Measurements from ENCODE around the gene PDE7B. TPM values are rescaled to one million over a fixed set of nuclear protein-coding genes. Genes with fewer than 3 reads are reported as not detected.

The PDE7B gene
- total and polyA plus RNA-seq, 2 experiments from 2014 or later: 3.1 to 6.8 TPM

DNA sequence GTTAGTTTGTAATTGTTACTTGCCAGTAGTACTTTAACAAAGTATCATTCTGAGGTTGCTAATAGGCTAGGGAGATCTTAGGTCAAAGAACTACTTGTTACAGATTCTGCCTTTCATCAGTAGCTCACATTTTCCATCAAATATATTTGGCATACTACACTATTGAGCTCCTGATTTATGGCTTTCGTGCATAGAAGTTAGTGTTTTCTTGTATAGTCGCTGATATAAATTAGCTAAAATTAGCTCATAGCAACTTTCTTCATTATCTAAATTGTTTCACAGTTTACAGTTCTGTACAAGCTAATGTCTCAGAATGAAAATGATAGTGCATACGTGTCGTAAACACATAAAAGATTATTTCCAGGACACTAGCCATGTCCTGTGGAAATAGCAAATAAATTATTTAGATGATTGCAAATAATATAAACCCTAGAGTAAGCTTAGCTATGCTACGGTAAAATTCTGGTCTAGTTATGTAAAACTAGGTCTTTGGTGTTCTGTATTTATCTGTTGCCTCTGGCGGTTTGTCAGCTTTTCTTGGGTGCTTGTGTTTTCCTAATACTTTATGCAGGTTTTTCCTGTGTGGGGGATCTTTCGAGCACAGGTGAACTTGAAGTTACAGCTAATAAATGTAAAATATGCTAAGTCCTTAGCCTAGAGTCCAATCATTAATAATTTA lies 15.1 kb downstream of the PDE7B start:
- Histone ChIP-seq H3K4me1 (ENCODE audit: insufficient read depth) (peaks cover 16% of the 10 kb centered on the region), H3K27ac (no peak overlapping the region), H3F3A (ENCODE audit: insufficient read depth) (peaks cover 8% of the 10 kb centered on the region), H3K9me2 (ENCODE audit: insufficient read depth) (no peaks in the 10 kb centered on the region), H3K4me3 (no peak overlapping the region), H2AFZ (no peak overlapping the region), H3K9ac (no peak overlapping the region), H3K9me3 (ENCODE audit: low read depth) (no peaks in the 10 kb centered on the region), H4K20me1 (ENCODE audit: insufficient read depth) (no peaks in the 10 kb centered on the region), H3K36me3 (ENCODE audit: low read depth) (no peaks in the 10 kb centered on the region), H3K4me2 (ENCODE audit: unreplicated experiment) (no peak overlapping the region), H3K79me2 (ENCODE audit: insufficient read depth) (peaks cover 9% of the 10 kb centered on the region; the same call in 1 of the 2 replicates), H3K27me3 (replicated peaks; ENCODE audit: insufficient read depth) (no peaks in the 10 kb centered on the region)
- no peak for TF ChIP-seq EZH2 (IDR thresholded peaks at IDR 0.05; ENCODE audit: insufficient read depth, poor library complexity, severe bottlenecking)
- DNase-seq: no peak
- WGBS, 2 experiments (ENCODE audit: low coverage in 1 of 2, low lambda C conversion rate in 2 of 2, missing lambda C conversion rate in 2 of 2): 97% methylated on average over 7 of the region's 7 CpGs
- in situ Hi-C loops (cut with MboI): no loop called here

DNA sequence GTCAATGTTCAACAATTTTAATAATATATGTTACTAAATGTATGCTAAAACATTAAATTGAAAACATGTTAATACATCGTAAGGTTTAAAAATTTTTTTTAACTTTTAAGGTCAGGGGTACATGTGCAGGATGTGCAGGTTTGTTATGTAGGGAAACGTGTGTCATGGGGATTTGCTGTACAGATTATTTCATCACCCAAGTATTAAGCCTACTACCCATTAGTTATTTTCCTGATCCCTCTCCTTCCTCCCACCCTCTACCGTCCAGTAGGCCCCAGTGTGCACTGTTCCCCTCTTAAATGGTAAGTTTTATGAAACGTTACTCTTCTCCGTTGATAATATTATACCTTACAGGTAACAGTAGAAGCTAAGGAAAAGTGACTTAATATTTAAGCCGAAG lies 15.8 kb downstream of the PDE7B start:
- Histone ChIP-seq H3K4me2 (ENCODE audit: unreplicated experiment) (no peak overlapping the region), H3K9ac (no peak overlapping the region), H4K20me1 (ENCODE audit: insufficient read depth) (no peaks in the 10 kb centered on the region), H3K4me1 (ENCODE audit: insufficient read depth) (peaks cover 23% of the 10 kb centered on the region), H3F3A (ENCODE audit: insufficient read depth) (peaks cover 15% of the 10 kb centered on the region), H3K4me3 (no peak overlapping the region), H3K79me2 (ENCODE audit: insufficient read depth) (0 out of 2 replicates have a peak, but pooled peaks cover 3% of the 10 kb centered on the region), H3K27me3 (replicated peaks; ENCODE audit: insufficient read depth) (no peaks in the 10 kb centered on the region), H3K9me2 (ENCODE audit: insufficient read depth) (no peaks in the 10 kb centered on the region), H3K27ac (no peak overlapping the region), H3K9me3 (ENCODE audit: low read depth) (no peaks in the 10 kb centered on the region), H2AFZ (no peak overlapping the region), H3K36me3 (ENCODE audit: low read depth) (no peaks in the 10 kb centered on the region)
- TF ChIP-seq EZH2 (IDR thresholded peaks at IDR 0.05; ENCODE audit: insufficient read depth, poor library complexity, severe bottlenecking) (no peak), EZH2phosphoT487 (IDR thresholded peaks at IDR 0.05; ENCODE audit: insufficient read depth, low read depth) (no peak)
- in situ Hi-C loops (cut with MboI): no loop called here
- no peak for DNase-seq
- WGBS, 2 experiments (ENCODE audit: low coverage in 1 of 2, low lambda C conversion rate in 2 of 2, missing lambda C conversion rate in 2 of 2): 91 to 93% methylated on average over 6 of the region's 6 CpGs

DNA sequence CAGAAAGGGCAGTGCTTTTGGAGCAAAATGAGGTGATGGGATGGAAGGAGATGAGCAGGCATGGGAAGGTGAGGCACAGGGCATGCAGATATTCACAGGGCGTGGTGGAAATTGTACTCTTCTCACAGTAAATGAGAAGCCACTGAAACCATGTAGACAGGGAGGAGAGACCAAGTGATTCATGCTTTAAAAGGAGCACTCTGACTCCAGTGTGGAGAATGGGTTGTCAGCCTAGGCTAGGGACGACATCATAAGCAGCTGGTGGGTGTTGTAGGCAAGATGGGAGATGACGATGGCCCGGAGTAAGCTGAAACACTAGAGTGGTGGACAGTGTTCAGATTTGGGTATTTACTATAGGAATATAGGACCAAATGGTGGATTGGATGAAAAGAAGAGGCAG lies 18.4 kb downstream of the PDE7B start:
- no peaks in the 10 kb centered on the region for H3K36me3 ChIP-seq (ENCODE audit: low read depth)
- H3K4me3 ChIP-seq: no peak overlapping the region
- H4K20me1 ChIP-seq (ENCODE audit: insufficient read depth): no peaks in the 10 kb centered on the region
- no peak overlapping the region for H3K4me2 ChIP-seq (ENCODE audit: unreplicated experiment)
- WGBS, 2 experiments (ENCODE audit: low coverage in 1 of 2, low lambda C conversion rate in 2 of 2, missing lambda C conversion rate in 2 of 2): 85 to 88% methylated on average over 4 of the region's 4 CpGs
- H2AFZ ChIP-seq: 0 out of 2 replicates have a peak overlapping the region, but pooled peaks have one; percentile 9
- peaks cover 28% of the 10 kb centered on the region for H3K4me1 ChIP-seq (ENCODE audit: insufficient read depth)
- TF ChIP-seq EZH2phosphoT487 (IDR thresholded peaks at IDR 0.05; ENCODE audit: insufficient read depth, low read depth) (no peak), EZH2 (IDR thresholded peaks at IDR 0.05; ENCODE audit: insufficient read depth, poor library complexity, severe bottlenecking) (no peak)
- H3K9me3 ChIP-seq (ENCODE audit: low read depth): no peaks in the 10 kb centered on the region
- H3K27me3 ChIP-seq (replicated peaks; ENCODE audit: insufficient read depth): no peaks in the 10 kb centered on the region
- peak; percentile 22 for DNase-seq
- H3K79me2 ChIP-seq (ENCODE audit: insufficient read depth): no peaks in the 10 kb centered on the region
- in situ Hi-C loops (cut with MboI): no loop called here
- H3F3A ChIP-seq (ENCODE audit: insufficient read depth): peaks cover 17% of the 10 kb centered on the region
- no peaks in the 10 kb centered on the region for H3K9me2 ChIP-seq (ENCODE audit: insufficient read depth)
- H3K27ac ChIP-seq: peak overlapping the region; percentile 85; the same call in 1 of the 2 replicates
- no peak overlapping the region for H3K9ac ChIP-seq

GRCh38 chr6:135870722-135871121 lies 19.2 kb downstream of the PDE7B start:
- Histone ChIP-seq H3K27me3 (replicated peaks; ENCODE audit: insufficient read depth) (no peaks in the 10 kb centered on the region), H3K27ac (peak overlapping the region; percentile 85), H3K79me2 (ENCODE audit: insufficient read depth) (no peaks in the 10 kb centered on the region), H3K36me3 (ENCODE audit: low read depth) (no peaks in the 10 kb centered on the region), H3K4me1 (ENCODE audit: insufficient read depth) (peaks cover 28% of the 10 kb centered on the region), H3K4me2 (ENCODE audit: unreplicated experiment) (peak overlapping the region; percentile 74), H3K9ac (peak overlapping the region; percentile 32; the same call in 1 of the 2 replicates), H3K9me2 (ENCODE audit: insufficient read depth) (no peaks in the 10 kb centered on the region), H3K9me3 (ENCODE audit: low read depth) (no peaks in the 10 kb centered on the region), H2AFZ (peak overlapping the region; percentile 57), H3K4me3 (no peak overlapping the region), H4K20me1 (ENCODE audit: insufficient read depth) (no peaks in the 10 kb centered on the region), H3F3A (ENCODE audit: insufficient read depth) (peaks cover 17% of the 10 kb centered on the region)
- in situ Hi-C loops (cut with MboI): no loop called here
- WGBS, 2 experiments (ENCODE audit: low coverage in 1 of 2, low lambda C conversion rate in 2 of 2, missing lambda C conversion rate in 2 of 2): 25 to 30% methylated on average over 2 of the region's 2 CpGs
- TF ChIP-seq EZH2 (IDR thresholded peaks at IDR 0.05; ENCODE audit: insufficient read depth, poor library complexity, severe bottlenecking) (no peak), EZH2phosphoT487 (IDR thresholded peaks at IDR 0.05; ENCODE audit: insufficient read depth, low read depth) (no peak)
- peak; percentile 77 for DNase-seq
